IPS-20b (cell line): ENCODE measurements around the gene RHOU.
"Not testable (repeated sequence)": the region's sequence is repeated elsewhere in the genome, so short reads cannot be mapped to it uniquely, and the experiment has no call there.

ENCODE experiments used
- H3K27ac ChIP-seq: one replicate; pipeline ENCODE4 v1.5.1; 2013; ENCODE audit warnings: low read length
- H3K27me3 ChIP-seq: 2 replicates; pipeline ENCODE4 v1.6.1; 2013; ENCODE audit warnings: mild to moderate bottlenecking, low read length, inconsistent platforms; ENCODE audit not compliant: insufficient read depth
- H3K36me3 ChIP-seq: 2 replicates; pipeline ENCODE4 v1.6.1; 2013; ENCODE audit warnings: low read depth, mild to moderate bottlenecking, inconsistent platforms, low read length, moderate library complexity; ENCODE audit not compliant: insufficient read depth
- H3K4me1 ChIP-seq: 2 replicates; pipeline ENCODE4 v1.6.1; 2013; ENCODE audit warnings: mild to moderate bottlenecking, control low read depth, inconsistent platforms, low read length, moderate library complexity; ENCODE audit not compliant: insufficient read depth
- H3K4me3 ChIP-seq: 2 replicates; pipeline ENCODE4 v1.5.1; 2013; ENCODE audit warnings: mild to moderate bottlenecking, low read length, inconsistent platforms
- H3K9ac ChIP-seq: 2 replicates; pipeline ENCODE4 v1.6.1; 2013; ENCODE audit warnings: low read depth, mild to moderate bottlenecking, inconsistent platforms, low read length, moderate library complexity
- H3K9me3 ChIP-seq: 2 replicates; pipeline ENCODE4 v1.6.1; 2013; ENCODE audit warnings: mild to moderate bottlenecking, low read depth, low read length, inconsistent platforms; ENCODE audit not compliant: insufficient read depth

RHOU gene

DNA sequence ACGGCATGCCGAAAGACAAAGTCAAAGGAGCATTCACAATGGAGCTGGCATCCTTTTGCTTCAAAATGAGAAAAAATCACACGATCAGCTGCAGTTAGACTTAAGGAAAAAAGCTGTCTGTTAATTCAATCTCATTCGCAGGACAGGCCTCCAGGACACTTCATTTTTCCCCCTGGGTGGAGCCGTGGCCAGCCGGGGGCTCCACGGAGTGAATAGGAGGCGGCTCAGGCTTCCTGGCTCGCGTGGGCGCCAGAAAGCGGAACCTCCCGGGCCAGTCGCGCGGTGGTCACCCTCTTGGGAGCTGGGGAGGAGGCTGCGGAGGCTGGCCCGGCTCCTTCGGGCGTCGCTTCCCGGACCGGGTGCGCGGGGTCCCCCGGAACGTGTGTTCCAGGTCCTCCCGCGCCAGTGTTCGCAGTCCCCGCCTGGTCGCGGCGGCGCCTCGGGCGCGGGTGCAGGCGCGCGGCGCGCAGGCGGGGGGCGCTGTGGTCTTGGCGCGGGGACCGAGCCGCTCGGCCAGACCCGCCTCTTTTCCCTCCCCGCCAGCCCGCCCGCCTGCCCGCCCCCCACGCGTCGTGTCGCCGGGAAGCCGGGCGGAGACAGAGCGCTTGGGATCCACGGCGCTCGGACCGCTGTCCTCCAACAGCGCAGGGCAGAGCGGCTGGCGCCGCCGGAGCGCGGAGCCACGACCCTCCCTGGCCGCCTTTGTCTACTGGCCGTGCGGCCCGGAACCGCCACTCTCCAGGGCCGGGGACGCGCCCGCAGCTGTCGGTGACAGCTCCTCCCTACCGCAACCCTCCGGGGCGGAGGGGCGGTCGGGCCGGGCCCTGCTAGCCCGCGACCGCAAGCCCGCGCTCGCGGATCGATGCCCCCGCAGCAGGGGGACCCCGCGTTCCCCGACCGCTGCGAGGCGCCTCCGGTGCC is at the start of gene RHOU:
Gene RHOU (plus strand): TSS at position 599 of the 921 bp plus-strand sequence. CDS start 264 bp downstream, at position 863.
- Histone ChIP-seq H3K9ac (peak within 1 kb of the TSS; percentile 57; the same call in 1 of the 2 replicates), H3K9me3 (no peaks in the 10 kb centered on the region), H3K27ac (no peak within 1 kb of the TSS), H3K4me3 (peak within 1 kb of the TSS; percentile 66), H3K4me1 (no peaks in the 10 kb centered on the region), H3K36me3 (peaks cover 4% of the 10 kb centered on the region; the same call in 1 of the 2 replicates), H3K27me3 (peaks cover 38% of the 10 kb centered on the region)

DNA sequence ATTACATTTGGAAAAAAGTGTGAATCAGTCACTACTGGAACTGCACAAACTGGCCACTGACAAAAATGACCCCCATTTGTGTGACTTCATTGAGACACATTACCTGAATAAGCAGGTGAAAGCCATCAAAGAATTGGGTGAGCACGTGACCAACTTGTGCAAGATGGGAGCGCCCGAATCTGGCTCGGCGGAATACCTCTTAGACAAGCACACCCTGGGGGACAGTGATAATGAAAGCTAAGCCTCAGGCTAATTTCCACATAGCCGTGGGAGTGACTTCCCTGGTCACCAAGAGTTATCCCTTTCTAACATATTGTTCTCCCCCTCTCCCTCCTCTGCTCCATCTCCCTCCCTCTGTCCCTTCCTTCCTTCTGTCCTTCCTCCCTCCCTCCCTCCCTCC is 47.7 kb upstream of the RHOU start:
- Histone ChIP-seq H3K27ac (no peak overlapping the region), H3K36me3 (no peaks in the 10 kb centered on the region), H3K27me3 (no peaks in the 10 kb centered on the region), H3K4me1 (no peaks in the 10 kb centered on the region), H3K9me3 (no peaks in the 10 kb centered on the region), H3K9ac (no peak overlapping the region), H3K4me3 (no peak overlapping the region)

DNA sequence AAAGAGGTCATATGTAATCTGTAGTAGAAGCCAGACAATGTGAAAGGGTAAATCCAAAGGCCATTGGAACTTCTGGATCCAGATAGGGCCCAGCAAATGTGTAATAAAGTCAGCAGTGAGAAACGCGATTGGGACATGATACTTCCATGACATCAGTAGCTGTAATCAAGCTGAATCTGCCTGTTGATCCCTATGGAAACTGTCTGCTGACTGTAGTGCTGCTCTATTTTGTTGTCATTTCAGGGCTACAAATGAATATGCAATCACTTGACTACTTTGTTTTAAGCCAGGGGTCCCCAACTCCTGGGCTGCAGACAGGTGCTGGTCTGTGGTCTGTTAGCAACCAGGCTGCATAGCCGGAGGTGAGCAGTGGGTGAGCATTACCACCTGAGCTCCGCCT is 46.0 kb upstream of the RHOU start:
- H3K9ac ChIP-seq = no peak overlapping the region
- H3K27ac ChIP-seq = no peak overlapping the region
- H3K27me3 ChIP-seq = no peaks in the 10 kb centered on the region
- H3K36me3 ChIP-seq = no peaks in the 10 kb centered on the region
- H3K4me1 ChIP-seq = no peaks in the 10 kb centered on the region
- H3K4me3 ChIP-seq = no peak overlapping the region
- H3K9me3 ChIP-seq = no peaks in the 10 kb centered on the region

DNA sequence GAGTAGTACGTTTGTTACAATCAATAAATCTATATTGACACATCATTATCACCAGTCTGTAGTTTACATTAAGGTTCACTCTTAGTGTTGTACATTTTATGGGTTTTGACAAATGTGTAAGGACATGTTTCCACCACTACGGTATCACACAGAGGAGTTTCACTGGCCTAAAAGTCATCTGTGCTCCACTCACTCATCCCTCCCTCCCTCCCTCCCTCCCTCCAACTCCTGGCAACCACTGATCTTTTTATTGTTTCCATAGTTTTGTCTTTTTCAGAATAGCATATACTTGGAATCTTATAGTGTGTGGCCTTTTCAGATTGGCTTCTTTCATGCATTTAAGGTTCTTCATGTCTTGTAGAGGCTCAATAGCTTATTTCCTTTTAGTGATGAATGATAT is 44.1 kb upstream of the RHOU start:
- no peak overlapping the region for H3K4me3 ChIP-seq
- H3K9me3 ChIP-seq = no peaks in the 10 kb centered on the region
- H3K36me3 ChIP-seq = no peaks in the 10 kb centered on the region
- H3K4me1 ChIP-seq = no peaks in the 10 kb centered on the region
- no peak overlapping the region for H3K27ac ChIP-seq
- H3K27me3 ChIP-seq = no peaks in the 10 kb centered on the region
- H3K9ac ChIP-seq = no peak overlapping the region

DNA sequence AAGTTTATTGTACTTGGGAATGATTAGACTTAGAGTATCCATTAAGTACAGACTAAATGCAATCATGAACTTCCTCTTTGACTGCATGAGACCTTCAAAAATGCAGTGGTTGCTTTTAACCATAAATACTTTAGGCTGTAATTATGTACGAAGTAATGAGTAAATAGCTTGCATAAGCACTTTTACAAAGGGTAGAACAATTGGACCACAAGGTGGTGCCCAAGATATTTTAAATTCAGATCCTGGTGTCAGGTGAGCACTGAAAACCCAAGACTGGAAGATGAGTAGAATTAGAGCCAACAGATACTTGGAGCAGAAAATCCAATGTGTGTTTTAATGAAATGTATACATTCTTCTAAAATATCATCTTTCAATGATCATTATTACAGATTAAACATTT is 43.4 kb upstream of the RHOU start:
- H3K27me3 ChIP-seq = no peaks in the 10 kb centered on the region
- no peaks in the 10 kb centered on the region for H3K36me3 ChIP-seq
- H3K4me1 ChIP-seq = no peaks in the 10 kb centered on the region
- no peak overlapping the region for H3K27ac ChIP-seq
- H3K9me3 ChIP-seq = no peaks in the 10 kb centered on the region
- no peak overlapping the region for H3K4me3 ChIP-seq
- H3K9ac ChIP-seq = no peak overlapping the region

DNA sequence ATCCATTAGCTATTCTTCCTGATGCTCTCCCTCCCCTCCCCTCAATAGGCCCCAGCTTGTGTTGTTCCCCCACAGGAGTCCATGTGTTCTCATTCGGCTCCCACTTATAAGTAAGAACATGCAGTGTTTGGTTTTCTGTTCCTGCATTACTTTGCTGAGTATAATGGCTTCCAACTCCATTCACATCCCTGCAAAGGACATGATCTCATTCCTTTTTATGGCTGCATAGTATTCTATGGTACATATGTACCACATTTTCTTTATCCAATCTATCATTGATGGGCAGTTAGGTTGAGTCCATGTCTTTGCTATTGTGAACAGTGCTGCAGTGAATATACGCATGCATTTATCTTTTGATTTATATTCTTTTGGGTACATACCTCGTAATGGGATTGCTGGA is 40.8 kb upstream of the RHOU start:
- H3K9me3 ChIP-seq, H3K36me3 ChIP-seq, H3K4me1 ChIP-seq, H3K9ac ChIP-seq, H3K27me3 ChIP-seq, H3K27ac ChIP-seq, H3K4me3 ChIP-seq: not testable (repeated sequence)

DNA sequence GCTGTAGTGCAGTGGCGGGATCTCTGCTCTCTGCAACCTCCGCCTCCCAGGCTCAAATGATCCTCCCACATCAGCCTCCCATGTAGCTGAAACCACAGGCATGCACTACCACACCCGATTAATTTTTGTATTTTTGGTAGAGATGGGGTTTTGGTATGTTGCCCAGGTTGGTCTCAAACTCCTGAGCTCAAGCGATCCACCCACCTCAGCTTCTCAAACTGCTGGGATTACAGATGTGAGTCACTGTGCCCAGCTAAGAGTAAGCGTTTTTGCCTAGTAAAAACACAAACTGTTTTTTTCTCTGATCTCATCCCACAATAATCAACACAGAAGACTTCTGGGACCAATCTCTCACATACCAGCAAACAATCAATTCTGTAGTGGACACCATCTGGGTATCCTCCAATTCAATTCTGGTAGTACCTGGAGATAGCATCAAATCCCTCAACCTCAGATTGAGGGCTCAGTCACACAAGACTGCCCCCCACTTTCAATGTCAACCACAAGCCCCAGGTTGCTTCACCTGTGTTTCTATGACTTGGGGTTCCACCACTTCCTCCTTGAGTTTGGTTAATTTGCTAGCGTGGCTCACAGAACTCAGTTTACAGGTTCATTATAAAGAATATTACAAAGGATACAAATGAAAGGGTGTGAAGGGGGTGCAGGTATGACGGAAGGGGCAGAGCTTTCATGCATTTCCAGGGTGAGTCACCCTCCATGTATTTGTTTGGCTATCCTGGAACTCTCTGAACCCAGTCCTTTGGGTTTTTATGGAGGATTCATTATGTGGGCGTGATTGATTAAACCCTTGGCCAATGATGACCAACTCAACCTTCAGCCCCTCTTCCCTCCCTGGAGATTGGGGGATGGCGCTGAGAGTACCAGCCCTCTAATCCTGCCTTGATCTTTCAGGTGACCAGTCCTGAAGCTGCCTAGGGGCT is 40.0 kb upstream of the RHOU start:
- no peak overlapping the region for H3K9ac ChIP-seq
- no peaks in the 10 kb centered on the region for H3K36me3 ChIP-seq
- H3K9me3 ChIP-seq = no peaks in the 10 kb centered on the region
- H3K27ac ChIP-seq = no peak overlapping the region
- no peaks in the 10 kb centered on the region for H3K4me1 ChIP-seq
- no peaks in the 10 kb centered on the region for H3K27me3 ChIP-seq
- no peak overlapping the region for H3K4me3 ChIP-seq

DNA sequence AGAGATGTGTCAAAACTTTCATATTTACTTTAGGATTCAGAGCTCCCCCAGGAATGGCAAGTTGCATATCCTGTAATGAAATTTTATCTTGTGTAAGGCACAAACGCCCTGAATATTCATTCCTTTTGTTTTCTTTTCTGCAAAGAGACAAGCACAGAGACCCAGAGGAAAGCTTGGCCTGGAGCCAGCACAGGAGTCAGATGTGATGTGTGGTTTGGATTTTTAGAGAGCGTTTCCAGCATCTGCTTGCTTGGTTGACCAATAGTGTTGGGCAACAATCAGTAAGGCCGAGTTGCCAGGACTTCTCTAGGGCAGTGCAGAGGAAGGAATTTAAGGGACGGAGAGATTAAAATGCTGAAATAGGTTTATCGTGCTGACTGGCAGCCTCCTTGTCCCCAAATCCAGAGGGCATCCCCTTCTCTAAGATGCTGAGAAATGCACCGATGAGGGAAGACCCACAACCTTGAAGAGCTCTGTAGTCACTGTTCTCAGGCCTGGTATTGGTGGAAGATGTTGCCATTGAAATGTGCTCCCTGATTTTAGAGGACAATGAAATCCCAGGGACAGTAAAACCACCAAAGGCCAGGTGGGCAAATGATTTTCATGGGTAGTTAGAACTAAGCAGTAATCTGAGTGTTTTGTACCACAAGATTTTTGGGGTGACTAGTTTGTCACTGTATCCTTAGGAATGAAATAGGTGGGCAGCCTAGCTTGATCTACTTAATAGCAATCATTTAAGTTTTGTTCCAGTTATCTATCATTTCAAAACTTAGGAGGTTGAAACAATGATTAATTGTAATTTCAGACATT is 37.9 kb upstream of the RHOU start:
- Histone ChIP-seq H3K27ac (no peak overlapping the region), H3K4me1 (no peaks in the 10 kb centered on the region), H3K9me3 (no peaks in the 10 kb centered on the region), H3K4me3 (no peak overlapping the region), H3K27me3 (no peaks in the 10 kb centered on the region), H3K9ac (no peak overlapping the region), H3K36me3 (no peaks in the 10 kb centered on the region)

DNA sequence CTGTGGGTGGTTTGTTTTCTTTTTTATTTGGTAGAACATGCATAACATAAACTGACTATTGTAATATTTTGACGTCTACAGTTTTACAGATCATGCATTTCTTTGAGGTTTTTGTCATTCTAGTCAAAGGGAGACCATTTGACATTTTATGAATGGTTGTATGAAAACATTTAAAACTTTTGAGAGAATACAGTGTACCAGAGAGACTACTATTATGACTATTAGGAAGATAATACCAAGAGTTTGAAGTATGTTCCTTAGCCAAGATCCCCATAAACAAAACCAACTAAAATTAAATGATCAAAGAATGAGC is 37.3 kb upstream of the RHOU start:
- H3K27ac ChIP-seq = no peak overlapping the region

DNA sequence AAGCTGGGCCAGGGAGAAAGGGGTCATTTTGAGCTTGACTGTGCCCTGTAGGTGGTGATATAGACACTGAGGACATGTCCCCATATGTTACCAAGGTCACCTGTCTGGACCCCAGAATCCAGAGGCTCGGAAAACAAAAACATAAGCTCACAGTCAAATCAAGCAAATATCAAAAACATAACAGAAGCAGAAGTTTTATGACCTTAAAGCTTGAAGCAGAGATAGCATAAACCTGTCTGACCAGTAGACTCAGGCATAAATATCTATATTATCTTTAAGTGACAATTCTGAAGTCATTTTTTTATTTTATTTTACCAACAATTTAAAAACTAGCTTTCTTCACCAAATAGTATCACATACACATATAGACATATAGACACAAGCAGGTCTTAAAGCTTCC is 32.8 kb upstream of the RHOU start:
- Histone ChIP-seq H3K4me1 (no peaks in the 10 kb centered on the region), H3K27ac (no peak overlapping the region), H3K27me3 (no peaks in the 10 kb centered on the region), H3K9me3 (no peaks in the 10 kb centered on the region), H3K9ac (no peak overlapping the region), H3K4me3 (no peak overlapping the region), H3K36me3 (no peaks in the 10 kb centered on the region)

More for the DNA sequence above, 37.3 kb upstream of the RHOU start:
- Histone ChIP-seq H3K4me3 (no peak overlapping the region), H3K9ac (no peak overlapping the region), H3K9me3 (no peaks in the 10 kb centered on the region), H3K36me3 (no peaks in the 10 kb centered on the region), H3K27me3 (no peaks in the 10 kb centered on the region), H3K4me1 (no peaks in the 10 kb centered on the region)

DNA sequence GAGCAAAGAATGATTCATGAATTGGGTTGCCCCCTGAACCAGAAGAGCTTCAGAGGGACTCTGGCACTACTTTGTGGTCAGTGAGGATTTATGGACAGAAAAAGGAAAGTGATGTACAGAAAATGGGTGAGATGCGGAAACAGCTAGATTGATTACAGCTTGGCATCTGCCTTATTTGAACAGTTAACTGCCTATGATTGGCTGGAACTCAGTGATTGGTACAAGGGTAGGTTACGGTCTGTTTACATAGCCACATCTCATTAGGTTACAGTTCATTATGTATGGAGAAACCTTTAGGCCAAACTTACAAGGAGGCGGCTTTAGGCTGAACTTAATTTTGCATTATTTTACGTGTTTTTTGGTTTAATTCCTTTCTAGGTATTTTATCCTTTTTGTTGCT is 29.0 kb upstream of the RHOU start:
- Histone ChIP-seq H3K4me1 (no peaks in the 10 kb centered on the region), H3K27me3 (no peaks in the 10 kb centered on the region), H3K9me3 (no peaks in the 10 kb centered on the region), H3K27ac (no peak overlapping the region), H3K36me3 (no peaks in the 10 kb centered on the region), H3K9ac (no peak overlapping the region), H3K4me3 (no peak overlapping the region)
